Caco-2 (cell line): ENCODE data around the gene DCAF8L1. TPM values are rescaled to one million over a fixed set of nuclear protein-coding genes. Genes with fewer than 3 reads are reported as not detected.

Source experiments
- BruUV-seq: library from RNA; stranded (reverse); fragments of 400-500 nt; replicated peaks from 2 replicates; lab custom pipeline; 2021; lab: Mats Ljungman, UMichigan
- CTCF ChIA-PET: fragments of 300-600 bp; sonication (Branson Sonifier 250); formaldehyde crosslinking; loops from one replicate; lab custom pipeline; 2022; ENCODE audit warnings: antibody characterized with exemption; lab: Charles Lee
- POLR2A ChIA-PET: fragments of 300-600 bp; sonication (Branson Sonifier 250); formaldehyde crosslinking; loops from one replicate; lab custom pipeline; 2022; ENCODE audit warnings: antibody characterized with exemption; lab: Charles Lee
- DNase-seq, 2 experiments: peaks; one replicate each; pipeline versions ENCODE4 v3.0.0 to v3.0.0-alpha.2; 2020 to 2022
- H3K27me3 ChIP-seq: replicated peaks from 2 replicates; pipeline ENCODE4 v1.6.0; 2011; ENCODE audit warnings: low read length; ENCODE audit not compliant: control insufficient read depth, insufficient read depth
- H3K36me3 ChIP-seq: 2 replicates; pipeline ENCODE4 v1.5.1; 2011; ENCODE audit warnings: low read length; ENCODE audit not compliant: control insufficient read depth, insufficient read depth
- H3K4me1 ChIP-seq: fragments of 250-450 bp; sonication (Bioruptor Pico); 2 replicates; pipeline ENCODE4 v1.5.1; 2020; ENCODE audit warnings: mild to moderate bottlenecking
- H3K4me3 ChIP-seq: 2 replicates; pipeline ENCODE4 v1.5.1; 2011; ENCODE audit warnings: low read depth, mild to moderate bottlenecking, control low read depth, low read length
- H3K9me3 ChIP-seq: fragments of 250-450 bp; sonication (Bioruptor Pico); 2 replicates; pipeline ENCODE4 v1.5.1; 2020; ENCODE audit warnings: mild to moderate bottlenecking, moderate library complexity
- H3K27ac Mint-ChIP-seq: one replicate; pipeline ENCODE4 v1.8.0; 2022; ENCODE audit warnings: mixed read lengths; ENCODE audit not compliant: unreplicated experiment
- H3K27me3 Mint-ChIP-seq: one replicate; pipeline ENCODE4 v1.8.0; 2022; ENCODE audit warnings: mixed read lengths; ENCODE audit not compliant: insufficient read depth, unreplicated experiment
- H3K36me3 Mint-ChIP-seq: one replicate; pipeline ENCODE4 v1.8.0; 2022; ENCODE audit warnings: mild to moderate bottlenecking, mixed read lengths; ENCODE audit not compliant: insufficient read depth, unreplicated experiment
- H3K4me1 Mint-ChIP-seq: one replicate; pipeline ENCODE4 v1.8.0; 2022; ENCODE audit warnings: low read depth, mixed read lengths; ENCODE audit not compliant: unreplicated experiment
- H3K4me3 Mint-ChIP-seq: one replicate; pipeline ENCODE4 v1.8.0; 2022; ENCODE audit warnings: mild to moderate bottlenecking, moderate library complexity, mixed read lengths; ENCODE audit not compliant: unreplicated experiment
- H3K9me3 Mint-ChIP-seq: one replicate; pipeline ENCODE4 v1.8.0; 2022; ENCODE audit warnings: mixed read lengths; ENCODE audit not compliant: unreplicated experiment
- CTCF ChIP-seq, 2 experiments: fragments of 200-600 bp in 1 of 2; IDR thresholded peaks; 1 replicate in 1 of 2; 2 replicates in 1 of 2; pipeline versions ENCODE4 v1.5.1 to v1.8.0; 2011 to 2022; ENCODE audit warnings: antibody characterized with exemption in 1 of 2, control low read depth in 1 of 2, inconsistent platforms in 1 of 2, low read depth in 1 of 2, low read length in 1 of 2, mild to moderate bottlenecking in 1 of 2, moderate library complexity in 1 of 2; ENCODE audit not compliant: insufficient read depth in 1 of 2, severe bottlenecking in 1 of 2, unreplicated experiment in 1 of 2
- intact Hi-C: fragments of 100-400 bp; cut with micrococcal nuclease; formaldehyde crosslinking; loops from one replicate; pipeline ENCODE4 v1.10.0; 2022; ENCODE audit not compliant: unreplicated experiment
- total RNA-seq: library from RNA; stranded (reverse); gene quantifications from 2 replicates; pipeline ENCODE4 v1.2.3, GENCODE V29; 2022

Gene DCAF8L1
- total RNA-seq, 1 experiment from 2014 or later = not detected

GRCh38 chrX:27953171-27953570, 28.1 kb downstream of the DCAF8L1 start:
- no peak overlapping the region for H3K4me3 ChIP-seq
- POLR2A ChIA-PET = no interaction called here
- no peak overlapping the region for H3K27ac Mint-ChIP-seq
- TF ChIP-seq CTCF (IDR thresholded peaks at IDR 0.05; ENCODE audit: insufficient read depth in 1 of 2, low read depth in 1 of 2, low read length in 1 of 2, severe bottlenecking in 1 of 2, unreplicated experiment in 1 of 2) = no peak
- no peak for DNase-seq
- no peaks in the 10 kb centered on the region for H3K36me3 ChIP-seq
- H3K4me1 ChIP-seq = no peaks in the 10 kb centered on the region
- H3K9me3 ChIP-seq = no peaks in the 10 kb centered on the region
- no peaks in the 10 kb centered on the region for H3K9me3 Mint-ChIP-seq
- no peak overlapping the region for H3K4me3 Mint-ChIP-seq
- H3K36me3 Mint-ChIP-seq = no peaks in the 10 kb centered on the region
- H3K4me1 Mint-ChIP-seq = no peaks in the 10 kb centered on the region
- no peaks in the 10 kb centered on the region for H3K27me3 ChIP-seq
- BruUV-seq = no TSS peak
- CTCF ChIA-PET = no interaction called here
- H3K27me3 Mint-ChIP-seq = peaks cover 4% of the 10 kb centered on the region
- intact Hi-C loops = no loop called here

- Mint-ChIP-seq H3K27ac (no peak overlapping the region), H3K4me1 (no peaks in the 10 kb centered on the region), H3K9me3 (no peaks in the 10 kb centered on the region), H3K4me3 (no peak overlapping the region), H3K27me3 (no peaks in the 10 kb centered on the region), H3K36me3 (no peaks in the 10 kb centered on the region)
- CTCF ChIA-PET = no interaction called here
- no peak for DNase-seq
- no peak overlapping the region for H3K4me3 ChIP-seq
- no peaks in the 10 kb centered on the region for H3K9me3 ChIP-seq
- intact Hi-C loops = no loop called here
- no peaks in the 10 kb centered on the region for H3K4me1 ChIP-seq
- no peaks in the 10 kb centered on the region for H3K36me3 ChIP-seq
- POLR2A ChIA-PET = no interaction called here
- no peak for TF ChIP-seq CTCF (IDR thresholded peaks at IDR 0.05; ENCODE audit: insufficient read depth in 1 of 2, low read depth in 1 of 2, low read length in 1 of 2, severe bottlenecking in 1 of 2, unreplicated experiment in 1 of 2)
- H3K27me3 ChIP-seq = no peaks in the 10 kb centered on the region
- BruUV-seq = no TSS peak
These were observed 47.9 kb downstream of the DCAF8L1 start for GRCh38 chrX:27933361-27933760.

Other genes with a start within 250 kb of the DCAF8L1 start
- not detected in 2 replicates for gene MAGEB10, start 173.5 kb downstream of the DCAF8L1 start, total RNA-seq